Activated CD4-positive, CD25-positive, alpha-beta regulatory T cell treated with anti-CD3 and anti-CD28 coated beads, Interleukin-2, amount 50 U/mL, for 16 hours (primary cell): Measurements from ENCODE around the gene IFITM2.
"Not testable (repeated sequence)": the region's sequence is repeated elsewhere in the genome, so short reads cannot be mapped to it uniquely, and the experiment has no call there.

Experiments
- DNase-seq: peaks from one replicate; pipeline ENCODE4 v3.0.0-alpha.2; 2020; ENCODE audit warnings: low read depth, low spot score

The IFITM2 gene

DNA sequence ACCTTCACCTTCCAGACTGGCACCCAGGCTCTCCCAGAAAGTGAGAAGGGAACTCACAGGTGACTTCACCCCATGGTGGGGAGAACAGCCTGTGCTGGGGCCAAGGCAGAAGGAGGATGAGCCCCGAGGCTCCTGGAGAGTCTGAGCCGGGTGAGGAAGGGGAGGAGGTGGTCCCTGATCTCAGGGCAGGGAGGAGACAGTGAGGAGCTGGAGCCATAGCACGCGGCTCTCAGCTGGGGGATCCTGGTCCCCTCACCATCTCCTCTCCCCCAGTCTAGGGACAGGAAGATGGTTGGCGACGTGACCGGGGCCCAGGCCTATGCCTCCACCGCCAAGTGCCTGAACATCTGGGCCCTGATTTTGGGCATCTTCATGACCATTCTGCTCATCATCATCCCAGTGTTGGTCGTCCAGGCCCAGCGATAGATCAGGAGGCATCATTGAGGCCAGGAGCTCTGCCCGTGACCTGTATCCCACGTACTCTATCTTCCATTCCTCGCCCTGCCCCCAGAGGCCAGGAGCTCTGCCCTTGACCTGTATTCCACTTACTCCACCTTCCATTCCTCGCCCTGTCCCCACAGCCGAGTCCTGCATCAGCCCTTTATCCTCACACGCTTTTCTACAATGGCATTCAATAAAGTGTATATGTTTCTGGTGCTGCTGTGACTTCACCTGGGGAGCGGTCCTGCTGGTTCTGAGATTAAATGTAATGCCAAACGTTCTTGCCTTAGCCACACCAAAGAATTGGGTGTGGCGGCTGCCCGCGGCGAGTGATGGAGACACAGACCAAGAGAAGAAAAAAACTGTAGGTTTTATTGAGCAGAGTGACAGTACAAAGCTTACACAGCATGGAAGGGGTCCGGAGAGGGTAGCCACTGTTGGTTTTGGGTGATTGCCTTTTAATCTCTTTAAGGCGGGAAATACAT lies 1.4 kb downstream of the IFITM2 start:
- DNase-seq, result not testable (repeated sequence)

DNA sequence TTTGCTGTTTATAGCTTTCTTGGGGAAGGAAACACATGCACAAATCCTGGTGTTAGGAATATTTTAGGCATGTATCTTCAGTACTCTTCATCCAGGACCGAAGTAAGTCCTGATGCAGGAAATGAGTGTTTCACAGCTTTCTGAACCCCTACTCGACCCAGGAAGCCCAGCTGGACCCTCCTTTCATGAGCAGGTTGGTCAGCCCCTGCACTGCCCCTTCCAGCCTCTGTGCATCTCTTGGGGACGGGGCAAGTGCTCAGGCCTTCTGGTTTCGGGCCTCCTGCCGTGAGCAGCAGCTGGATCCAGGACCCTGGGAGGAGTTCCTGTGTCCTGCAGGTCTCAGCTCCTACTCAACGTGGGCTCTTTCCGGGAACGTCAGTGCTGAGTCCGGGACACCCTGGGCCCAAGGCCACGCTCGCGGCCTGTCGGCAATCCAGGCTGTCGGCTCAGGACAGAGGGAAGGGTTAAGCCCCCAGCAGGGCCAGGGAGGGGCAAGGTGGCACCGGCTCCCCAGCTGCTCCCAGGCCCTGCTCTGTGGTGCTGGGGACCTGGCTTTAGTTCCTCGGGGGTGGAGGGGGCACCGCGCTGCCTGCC lies 2.5 kb downstream of the IFITM2 start:
- DNase-seq, result not testable (repeated sequence)

DNA sequence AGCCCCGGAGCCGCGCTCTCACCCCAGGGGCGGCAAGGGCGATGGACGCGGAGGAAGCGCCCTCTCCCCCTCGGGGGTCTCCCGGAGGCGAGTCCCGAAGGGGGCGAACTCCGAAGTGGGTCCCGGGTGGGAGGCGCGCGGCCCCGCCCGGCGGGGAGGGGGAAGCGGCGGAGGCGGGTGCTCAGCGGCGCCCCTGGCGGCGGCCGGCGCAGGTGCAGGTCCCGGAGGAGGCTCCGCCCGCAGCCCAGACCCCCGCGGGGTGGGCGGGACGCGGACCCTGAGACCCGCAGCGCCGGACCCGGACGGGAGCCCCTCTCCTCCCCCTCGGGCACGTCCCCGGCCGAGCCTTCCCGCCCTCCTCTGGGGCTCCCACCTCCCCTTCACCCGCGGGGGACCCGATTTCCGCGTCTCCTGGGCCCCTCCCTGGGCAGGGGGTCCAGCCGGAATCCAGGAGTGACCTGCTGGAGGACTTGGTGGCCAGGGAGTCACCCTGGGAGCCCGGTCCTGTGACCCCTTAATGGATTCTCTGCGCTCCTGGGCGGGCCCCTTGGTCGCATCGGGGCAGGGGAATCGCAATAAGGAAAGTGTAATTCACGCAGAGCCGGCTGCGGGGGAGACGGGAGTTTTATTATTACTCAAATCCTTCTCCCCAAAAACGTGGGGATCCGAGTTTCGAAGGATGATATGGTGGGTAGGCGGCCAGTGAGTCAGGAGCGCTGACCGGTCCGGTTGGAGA lies 3.6 kb downstream of the IFITM2 start:
- DNase-seq, result not testable (repeated sequence)

DNA sequence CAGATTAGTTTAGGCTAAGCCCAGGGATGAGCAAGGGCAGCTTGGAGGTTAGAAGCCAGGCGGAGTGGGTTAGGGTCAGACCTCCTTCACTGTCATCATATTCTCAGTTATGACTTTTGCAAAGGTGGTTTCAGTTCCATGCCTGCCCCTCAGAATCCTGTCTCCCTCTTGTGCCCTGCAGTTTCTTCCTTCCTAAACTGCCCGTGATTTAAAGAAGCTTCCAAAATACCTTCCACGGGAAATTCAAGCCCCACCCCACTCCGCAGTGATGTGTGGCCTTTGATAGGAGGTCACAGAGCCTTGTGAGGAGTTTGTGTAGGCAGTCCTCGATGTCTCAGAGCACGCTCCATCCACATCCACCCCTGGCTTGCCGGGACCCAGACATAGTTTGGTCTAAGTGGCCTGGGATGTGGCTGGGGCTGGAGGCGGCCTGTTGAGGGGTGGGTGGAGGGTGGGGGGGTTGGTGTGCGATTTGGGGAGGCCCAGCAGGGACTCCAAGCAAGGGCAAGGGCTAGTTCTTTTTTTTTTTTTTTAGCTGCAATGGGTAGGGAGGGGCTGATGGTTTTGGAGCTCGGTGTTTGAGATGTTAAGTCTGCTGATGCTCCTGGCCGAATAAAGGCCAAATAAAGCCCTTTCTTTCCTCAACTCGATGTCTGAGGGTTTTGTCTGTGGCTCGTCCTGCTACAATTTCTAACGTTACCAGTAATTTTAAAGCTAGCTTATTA lies 4.6 kb downstream of the IFITM2 start:
- DNase-seq, result no peak

DNA sequence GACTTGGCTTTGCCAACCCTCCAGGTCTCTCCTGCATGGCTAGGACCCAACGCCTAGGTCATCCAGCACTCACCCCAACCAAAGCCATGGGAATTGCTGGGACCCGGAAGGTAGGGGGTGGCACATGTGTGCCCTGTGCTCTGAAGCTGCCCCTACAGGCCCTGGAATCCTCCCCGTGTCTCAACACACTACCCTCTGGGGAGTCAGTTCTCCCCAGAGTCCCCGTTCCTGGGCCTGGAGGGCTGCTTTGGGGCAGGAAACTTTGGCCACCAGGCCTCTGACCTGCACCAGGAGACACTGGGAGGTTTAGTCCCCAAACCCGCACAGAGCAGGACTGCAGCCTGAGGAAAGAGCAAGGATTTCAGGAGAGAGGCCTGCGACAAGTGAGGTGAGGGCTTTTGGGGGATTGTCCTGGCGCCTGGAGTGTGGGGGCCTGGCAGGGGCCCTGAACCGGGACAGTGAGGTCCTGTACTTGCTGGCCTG lies 5.7 kb downstream of the IFITM2 start:
- no peak for DNase-seq

DNA sequence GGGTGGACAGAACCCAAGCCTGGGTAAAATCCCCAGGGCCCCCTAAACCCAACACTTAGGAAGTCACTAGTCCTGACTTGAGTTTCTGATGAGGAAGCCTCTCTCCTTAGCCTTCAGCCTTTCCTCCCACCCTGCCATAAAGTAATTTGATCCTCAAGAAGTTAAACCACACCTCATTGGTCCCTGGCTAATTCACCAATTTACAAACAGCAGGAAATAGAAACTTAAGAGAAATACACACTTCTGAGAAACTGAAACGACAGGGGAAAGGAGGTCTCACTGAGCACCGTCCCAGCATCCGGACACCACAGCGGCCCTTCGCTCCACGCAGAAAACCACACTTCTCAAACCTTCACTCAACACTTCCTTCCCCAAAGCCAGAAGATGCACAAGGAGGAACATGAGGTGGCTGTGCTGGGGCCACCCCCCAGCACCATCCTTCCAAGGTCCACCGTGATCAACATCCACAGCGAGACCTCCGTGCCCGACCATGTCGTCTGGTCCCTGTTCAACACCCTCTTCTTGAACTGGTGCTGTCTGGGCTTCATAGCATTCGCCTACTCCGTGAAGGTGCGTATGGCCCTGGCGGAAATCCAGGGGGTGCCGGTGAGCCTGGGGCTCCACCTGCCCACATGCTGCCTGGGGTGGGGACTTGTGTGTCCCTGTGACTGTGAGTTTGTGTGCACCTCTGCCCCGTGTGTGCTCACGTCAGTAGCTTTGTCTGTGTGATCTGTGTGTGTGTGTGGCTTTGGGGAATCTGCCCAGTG lies 6.4 kb downstream of the IFITM2 start, which contains the start of gene IFITM1:
Gene IFITM1 (plus strand): TSS at position 254 of the 767 bp plus-strand sequence. CDS start 131 bp downstream, at position 385.
- no peak for DNase-seq

DNA sequence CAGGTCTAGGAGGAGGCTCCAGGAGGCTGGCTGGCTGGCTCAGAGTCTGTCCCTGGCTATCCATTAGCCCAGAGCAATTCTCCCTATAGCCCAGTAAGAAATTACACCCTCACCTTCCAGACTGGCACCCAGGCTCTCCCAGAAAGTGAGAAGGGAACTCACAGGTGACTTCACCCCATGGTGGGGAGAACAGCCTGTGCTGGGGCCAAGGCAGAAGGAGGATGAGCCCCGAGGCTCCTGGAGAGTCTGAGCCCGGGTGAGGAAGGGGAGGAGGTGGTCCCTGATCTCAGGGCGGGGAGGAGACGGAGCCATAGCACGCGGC lies 6.9 kb downstream of the IFITM2 start:
- DNase-seq, result not testable (repeated sequence)

DNA sequence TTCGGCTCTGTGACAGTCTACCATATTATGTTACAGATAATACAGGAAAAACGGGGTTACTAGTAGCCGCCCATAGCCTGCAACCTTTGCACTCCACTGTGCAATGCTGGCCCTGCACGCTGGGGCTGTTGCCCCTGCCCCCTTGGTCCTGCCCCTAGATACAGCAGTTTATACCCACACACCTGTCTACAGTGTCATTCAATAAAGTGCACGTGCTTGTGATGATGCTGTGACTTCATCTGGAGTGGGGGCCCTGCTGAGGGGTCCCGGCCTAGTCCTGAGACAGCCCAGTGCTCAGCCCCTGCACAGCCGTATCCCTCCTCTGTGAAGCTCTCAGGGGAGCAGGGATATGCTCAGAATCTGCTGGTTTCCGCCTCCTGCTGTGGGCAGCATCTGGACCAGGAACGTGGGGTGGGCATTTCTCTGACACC lies 7.5 kb downstream of the IFITM2 start:
- DNase-seq, result no peak

DNA sequence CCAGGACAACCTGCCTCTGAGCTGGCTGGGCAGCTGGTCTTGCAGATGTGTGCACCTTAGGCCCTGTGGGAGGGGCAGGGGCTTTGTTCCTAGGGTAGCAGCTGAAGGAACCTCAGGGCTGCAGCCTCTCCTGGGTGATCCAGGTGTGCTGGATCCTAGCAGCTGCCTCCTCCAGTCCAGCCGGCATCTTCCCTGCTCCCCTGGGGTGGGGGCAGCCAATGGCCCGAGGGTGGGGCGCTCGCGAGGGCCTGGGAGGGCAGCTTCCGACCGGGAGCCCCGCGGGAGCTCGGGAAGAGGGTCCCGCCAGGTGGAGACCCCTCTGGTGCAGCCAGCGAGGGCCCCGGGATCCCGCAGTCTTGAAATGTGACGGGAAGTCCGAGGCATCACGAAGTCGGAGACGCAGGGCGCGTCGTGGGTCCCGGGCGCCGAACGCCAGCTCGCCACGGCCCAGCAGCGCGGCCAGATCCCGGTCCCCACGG lies 7.9 kb downstream of the IFITM2 start:
- DNase-seq, result no peak

DNA sequence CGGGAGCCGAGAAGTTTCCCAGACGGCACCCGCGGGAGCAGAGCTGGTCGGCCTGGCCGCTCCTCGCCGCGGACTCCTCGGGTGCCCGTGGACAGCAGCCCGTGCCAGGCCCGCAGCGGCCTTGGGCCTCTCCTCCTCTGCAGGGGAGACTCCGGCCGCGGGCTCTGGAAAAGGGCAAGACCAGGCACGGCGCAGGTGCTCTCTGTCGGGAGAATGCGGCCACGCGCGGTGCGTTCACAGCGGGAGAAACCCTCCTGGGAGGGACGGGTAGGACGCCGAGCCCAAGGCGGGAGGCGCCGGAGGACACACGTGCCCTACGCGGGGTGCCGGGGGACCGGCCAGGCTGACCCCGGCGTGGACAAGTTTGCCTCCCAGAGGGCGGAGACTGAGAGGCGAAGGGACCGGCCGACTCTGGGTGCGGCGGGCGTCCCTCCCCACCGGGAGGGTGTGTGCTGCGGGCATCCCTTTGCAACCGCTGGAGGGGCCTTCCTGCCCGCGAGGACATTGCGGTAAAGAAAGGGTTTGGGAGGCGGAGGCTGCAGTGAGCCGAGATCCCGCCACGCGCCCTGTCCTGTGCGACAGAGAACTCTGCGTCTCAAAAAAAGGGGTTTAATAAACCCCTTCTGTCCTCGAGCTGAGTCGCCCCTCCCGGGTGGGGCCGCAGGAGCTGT lies 8.6 kb downstream of the IFITM2 start:
- DNase-seq, result no peak

DNA sequence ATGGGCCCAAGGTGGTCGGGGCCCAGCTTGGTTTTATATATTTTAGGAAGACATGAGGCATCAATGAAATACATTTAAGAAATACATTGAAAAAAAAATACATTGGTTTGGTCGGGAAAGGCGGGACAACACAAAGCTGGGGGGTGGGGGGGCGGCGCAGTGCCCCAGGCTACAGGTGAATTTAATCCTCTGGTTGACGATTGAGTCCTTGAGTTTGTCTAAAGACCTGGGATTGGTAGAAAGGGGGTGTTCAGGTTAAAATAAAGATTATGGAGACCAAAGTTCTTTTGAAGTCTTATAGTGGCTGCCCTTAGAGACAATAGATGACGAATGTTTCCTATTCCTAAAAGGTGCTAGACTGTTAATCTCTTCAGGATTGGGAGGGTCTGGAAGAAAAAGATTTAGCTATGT lies 9.3 kb downstream of the IFITM2 start:
- no peak for DNase-seq

DNA sequence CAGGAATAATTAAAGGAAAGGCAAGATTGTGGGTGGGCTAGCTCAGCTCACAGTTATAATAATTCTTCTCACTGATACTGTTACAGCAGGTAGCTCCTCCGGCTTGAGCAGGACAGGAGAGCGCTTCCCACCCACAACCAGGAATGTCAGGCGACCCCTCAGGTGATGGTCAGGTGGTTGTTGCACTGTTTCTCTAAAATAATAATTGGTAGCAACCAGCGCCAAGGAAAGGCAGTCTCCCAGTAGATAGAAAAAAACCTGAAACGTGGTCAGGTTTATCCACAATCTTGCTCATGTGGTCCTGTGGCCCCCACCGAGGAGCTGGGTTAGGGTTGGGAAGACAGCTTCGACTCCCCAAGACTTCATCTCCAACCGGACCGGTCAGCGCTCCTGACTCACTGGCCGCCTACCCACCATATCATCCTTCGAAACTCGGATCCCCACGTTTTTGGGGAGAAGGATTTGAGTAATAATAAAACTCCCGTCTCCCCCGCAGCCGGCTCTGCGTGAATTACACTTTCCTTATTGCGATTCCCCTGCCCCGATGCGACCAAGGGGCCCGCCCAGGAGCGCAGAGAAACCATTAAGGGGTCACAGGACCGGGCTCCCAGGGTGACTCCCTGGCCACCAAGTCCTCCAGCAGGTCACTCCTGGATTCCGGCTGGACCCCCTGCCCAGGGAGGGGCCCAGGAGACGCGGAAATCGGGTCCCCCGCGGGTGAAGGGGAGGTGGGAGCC lies 10.2 kb downstream of the IFITM2 start:
- DNase-seq, result not testable (repeated sequence)

DNA sequence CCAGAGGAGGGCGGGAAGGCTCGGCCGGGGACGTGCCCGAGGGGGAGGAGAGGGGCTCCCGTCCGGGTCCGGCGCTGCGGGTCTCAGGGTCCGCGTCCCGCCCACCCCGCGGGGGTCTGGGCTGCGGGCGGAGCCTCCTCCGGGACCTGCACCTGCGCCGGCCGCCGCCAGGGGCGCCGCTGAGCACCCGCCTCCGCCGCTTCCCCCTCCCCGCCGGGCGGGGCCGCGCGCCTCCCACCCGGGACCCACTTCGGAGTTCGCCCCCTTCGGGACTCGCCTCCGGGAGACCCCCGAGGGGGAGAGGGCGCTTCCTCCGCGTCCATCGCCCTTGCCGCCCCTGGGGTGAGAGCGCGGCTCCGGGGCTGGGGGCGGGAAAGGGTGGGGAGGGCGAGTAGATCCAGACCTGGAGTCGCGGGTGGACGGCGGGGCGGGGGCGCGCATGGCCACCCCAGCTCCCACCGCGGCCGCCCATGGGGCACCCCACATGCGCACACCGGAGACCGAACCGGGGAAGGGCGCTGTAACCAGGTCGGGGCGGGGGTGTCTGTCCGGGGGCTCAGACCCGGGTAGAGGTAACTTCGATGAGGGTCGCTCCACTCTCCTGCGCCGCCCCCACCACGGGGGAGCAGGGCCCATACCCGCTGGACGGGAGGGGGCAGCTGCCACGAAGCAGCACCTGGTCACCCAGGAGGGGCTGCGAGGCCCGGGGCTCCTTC lies 10.9 kb downstream of the IFITM2 start:
- not testable (repeated sequence) for DNase-seq

DNA sequence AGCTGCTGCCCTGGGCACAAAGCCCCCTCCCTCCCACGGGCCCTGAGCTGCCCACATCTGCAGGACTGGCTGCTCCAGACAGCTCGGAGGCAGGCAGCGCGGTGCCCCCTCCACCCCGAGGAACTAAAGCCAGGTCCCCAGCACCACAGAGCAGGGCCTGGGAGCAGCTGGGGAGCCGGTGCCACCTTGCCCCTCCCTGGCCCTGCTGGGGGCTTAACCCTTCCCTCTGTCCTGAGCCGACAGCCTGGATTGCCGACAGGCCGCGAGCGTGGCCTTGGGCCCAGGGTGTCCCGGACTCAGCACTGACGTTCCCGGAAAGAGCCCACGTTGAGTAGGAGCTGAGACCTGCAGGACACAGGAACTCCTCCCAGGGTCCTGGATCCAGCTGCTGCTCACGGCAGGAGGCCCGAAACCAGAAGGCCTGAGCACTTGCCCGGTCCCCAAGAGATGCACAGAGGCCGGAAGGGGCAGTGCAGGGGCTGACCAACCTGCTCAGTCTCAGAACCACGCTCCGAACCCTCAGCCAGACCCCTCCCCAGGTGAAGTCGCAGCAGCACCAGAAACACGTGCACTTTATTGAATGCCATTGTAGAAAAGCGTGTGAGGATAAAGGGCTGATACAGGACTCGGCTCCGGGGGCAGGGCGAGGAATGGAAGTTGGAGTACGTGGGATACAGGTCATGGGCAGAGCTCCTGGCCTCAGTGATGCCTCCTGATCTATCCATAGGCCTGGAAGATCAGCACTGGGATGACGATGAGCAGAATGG lies 11.7 kb downstream of the IFITM2 start:
- not testable (repeated sequence) for DNase-seq

DNA sequence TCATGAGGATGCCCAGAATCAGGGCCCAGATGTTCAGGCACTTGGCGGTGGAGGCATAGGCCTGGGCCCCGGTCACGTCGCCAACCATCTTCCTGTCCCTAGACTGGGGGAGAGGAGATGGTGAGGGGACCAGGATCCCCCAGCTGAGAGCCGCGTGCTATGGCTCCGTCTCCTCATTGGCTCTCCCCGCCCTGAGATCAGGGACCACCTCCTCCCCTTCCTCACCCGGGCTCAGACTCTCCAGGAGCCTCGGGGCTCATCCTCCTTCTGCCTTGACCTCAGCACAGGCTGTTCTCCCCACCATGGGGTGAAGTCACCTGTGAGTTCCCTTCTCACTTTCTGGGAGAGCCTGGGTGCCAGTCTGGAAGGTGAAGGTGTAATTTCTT lies 12.3 kb downstream of the IFITM2 start:
- not testable (repeated sequence) for DNase-seq

DNA sequence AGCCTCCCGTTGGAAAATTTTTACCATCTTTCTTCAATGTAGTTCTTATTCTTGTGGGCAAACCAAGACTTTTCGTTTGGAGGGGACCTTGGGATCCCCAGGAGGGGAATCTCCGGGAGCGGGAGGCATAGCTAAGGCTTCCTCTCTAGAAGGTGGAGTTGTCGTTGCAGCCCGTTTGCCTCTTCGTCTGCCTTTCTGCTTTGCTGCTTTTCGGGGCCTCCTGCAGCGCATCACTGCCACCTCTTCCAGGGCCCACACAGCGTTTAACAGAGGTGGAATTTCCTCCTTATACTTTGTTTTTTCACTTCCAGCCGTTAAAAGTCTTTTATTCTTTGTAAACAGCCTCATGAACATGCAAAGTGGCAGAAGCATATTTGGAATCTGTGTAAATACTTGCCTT lies 16.5 kb downstream of the IFITM2 start:
- no peak for DNase-seq

DNA sequence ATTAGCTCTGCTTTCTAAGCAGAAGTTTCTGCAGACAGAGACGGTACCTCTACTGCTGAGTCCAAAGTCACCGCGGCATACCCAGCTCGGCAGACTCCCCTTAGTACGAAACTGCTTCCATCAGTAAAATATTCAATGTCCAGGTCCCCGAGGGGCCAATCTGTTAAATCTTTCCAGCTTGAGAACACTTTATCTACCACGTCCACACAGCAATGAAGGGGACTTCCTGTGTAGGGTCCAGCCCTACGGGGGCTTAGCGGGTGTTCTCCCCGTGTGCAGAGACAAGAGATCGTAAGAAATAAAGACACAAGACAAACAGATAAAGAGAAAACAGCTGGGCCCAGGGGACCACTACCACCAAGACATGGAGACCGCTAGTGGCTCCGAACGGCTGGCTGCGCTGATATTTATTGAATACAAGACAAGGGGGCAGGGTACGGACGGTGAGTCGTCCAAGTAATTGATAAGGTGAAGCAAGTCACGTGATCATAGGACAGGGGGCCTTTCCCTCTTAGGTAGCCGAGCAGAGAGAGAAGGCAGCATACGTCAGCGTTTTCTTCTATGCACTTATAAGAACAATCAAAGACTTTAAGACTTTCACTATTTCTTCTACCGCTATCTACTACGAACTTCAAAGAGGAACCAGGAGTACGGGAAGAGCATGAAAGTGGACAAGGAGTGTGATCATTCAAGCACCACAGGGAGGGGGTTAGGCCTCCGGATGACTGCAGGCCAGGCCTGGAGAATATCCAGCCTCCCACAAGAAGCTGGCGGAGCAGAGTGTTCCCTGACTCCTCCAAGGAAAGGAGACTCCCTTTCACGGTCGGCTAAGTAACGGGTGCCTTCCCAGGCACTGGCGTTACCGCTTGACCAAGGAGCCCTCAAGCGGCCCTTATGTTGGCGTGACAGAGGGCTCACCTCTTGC lies 17.2 kb downstream of the IFITM2 start:
- DNase-seq, result not testable (repeated sequence)
